NCI-H2171 treated with DMSO at 0.1 percent for 48 hours (cell line): Measurements from ENCODE around the gene ZFYVE26.
"Not testable (repeated sequence)": the region's sequence is repeated elsewhere in the genome, so short reads cannot be mapped to it uniquely, and the experiment has no call there.

Experiments
- DNase-seq: peaks from one replicate; lab custom pipeline; 2025; lab: John Stamatoyannopoulos, UW

ZFYVE26 gene

DNA sequence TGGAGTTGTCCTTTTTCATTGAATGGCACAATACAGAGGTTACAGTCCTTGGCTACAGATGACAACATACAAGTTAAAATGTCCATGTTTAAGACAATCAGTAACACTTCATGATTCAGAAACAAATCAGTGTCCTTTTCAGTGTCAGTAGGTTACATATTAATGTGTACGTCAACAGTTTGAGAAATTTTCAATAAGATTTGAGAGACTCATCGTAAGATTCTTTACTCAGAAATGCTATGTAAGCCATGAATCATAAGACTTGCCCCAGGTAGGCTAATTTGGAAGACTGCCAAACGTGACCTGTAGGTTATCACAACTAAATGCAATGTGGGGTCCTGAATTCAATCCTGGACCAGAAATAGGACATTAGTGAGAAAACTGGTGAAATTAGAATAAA lies 111.2 kb downstream of the ZFYVE26 start:
- DNase-seq = no peak

DNA sequence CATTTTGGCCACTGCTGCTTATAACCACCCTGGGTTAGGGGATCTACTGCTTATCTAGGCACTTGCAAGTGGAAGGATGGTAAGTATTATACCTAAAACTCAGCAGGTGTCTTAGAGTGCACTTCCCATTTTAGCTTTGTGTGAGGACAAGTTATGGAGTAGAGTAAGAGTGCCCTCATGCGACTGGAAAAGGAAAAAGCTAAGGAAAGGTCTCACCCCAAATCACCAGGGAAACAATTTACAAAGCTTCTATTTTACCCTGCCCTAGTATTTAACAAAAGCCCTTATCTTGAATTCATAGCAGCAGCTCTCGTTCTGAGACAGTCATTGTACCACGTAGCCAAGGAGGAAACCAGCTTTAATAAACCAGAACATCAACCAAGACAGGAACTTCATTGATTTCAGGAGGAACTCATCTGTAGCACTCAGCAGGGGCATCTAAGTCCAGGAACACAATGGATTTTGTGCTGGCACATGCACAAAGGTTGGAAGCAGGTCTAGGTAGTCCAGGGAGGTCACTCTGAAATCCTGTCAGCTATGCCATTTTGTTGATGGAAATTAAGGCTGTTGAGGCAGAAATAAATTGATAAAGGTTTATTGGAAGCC lies 111.8 kb downstream of the ZFYVE26 start:
- DNase-seq = peak; percentile 84

DNA sequence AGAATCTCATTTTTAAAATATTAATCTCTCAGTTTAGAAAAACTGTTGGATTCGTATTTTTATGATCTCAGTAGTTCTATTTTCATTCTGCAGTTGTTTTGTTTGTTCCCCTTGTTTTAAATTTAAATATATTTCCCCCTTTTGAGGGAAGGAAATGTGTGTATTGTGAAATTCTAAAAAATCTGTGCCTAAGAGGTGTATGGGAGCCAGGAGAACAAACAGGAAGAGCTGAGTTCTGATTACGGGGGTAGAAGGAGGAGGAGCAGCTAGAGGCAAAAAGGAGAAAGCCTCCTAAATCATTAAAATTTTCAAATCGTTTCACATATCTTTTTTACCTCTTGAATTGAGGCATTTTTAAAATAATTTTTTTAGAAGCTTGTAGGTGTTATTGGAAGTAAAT lies 112.4 kb downstream of the ZFYVE26 start:
- DNase-seq = no peak

DNA sequence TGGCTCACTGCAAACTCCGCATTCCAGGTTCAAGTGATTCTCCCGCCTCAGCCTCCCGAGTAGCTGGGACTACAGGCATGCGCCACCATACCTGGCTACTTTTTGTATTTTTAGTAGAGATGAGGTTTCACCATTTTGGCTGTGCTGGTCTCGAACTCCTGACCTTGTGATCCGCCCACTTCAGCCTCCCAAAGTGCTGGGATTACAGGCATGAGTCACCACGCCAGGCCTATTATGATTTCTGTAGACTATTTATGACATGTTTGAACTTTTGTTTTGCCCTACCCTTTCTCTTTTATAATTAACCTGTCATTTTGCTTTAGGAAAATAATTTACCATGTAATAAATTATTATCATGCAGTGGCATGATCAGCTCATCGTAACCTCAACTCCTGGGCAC lies 114.9 kb downstream of the ZFYVE26 start, which contains the start of gene RDH12:
Gene RDH12, plus strand, starts transcription at position 395 of the 400 bp plus-strand sequence. CDS start 20,757 bp downstream, outside the sequence.
- not testable (repeated sequence) for DNase-seq

DNA sequence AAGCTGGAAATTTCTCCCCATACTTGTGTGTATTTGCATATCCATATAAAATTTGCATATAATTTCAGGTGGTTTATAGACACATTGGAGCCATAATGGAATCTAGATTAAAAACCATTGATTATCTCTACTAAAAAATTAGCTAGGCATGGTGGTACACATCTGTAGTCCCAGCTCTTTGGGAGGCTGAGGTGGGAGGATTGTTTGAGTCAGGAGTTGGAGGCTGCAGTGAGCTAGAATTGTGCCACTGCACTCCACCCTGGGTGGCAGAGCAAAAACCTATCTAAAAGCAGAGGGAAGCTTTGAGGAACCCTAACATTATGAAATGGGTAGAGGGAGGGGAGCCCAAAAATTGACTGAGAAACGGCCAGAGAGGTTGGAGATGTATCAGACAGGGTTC lies 118.2 kb downstream of the ZFYVE26 start:
- DNase-seq = no peak

DNA sequence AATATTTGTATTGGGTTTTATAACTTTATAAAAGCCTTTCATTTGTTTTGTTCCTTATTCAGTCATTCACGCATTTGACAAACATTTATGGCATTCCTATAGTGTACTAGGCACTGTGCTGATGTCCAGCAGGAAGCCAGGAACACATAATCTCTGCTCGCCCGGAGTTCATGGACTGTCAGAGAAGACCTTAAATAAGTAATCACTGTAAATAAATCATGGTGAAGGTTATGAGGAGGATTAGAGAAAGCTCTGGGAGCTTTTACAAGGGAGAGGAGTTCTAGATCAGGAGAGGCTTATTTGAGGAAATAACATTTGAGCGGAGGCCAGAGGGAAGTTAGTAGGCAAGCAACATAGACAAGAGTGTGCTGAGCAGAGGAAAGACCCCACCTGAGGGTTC lies 119.4 kb downstream of the ZFYVE26 start:
- no peak for DNase-seq
